Measurements from ENCODE around the gene SPACDR. TPM values are rescaled to one million over a fixed set of nuclear protein-coding genes. Genes with fewer than 3 reads are reported as not detected.
"Not testable (repeated sequence)": the region's sequence is repeated elsewhere in the genome, so short reads cannot be mapped to it uniquely, and the experiment has no call there.

Gene SPACDR
- polyA plus RNA-seq (2012; ENCODE audit: insufficient read depth, insufficient read length) = not detected

GRCh38 chr7:100464210-100464660, at the start of gene SPACDR:
TSS of gene SPACDR (minus strand) at chr7:100464260. CDS start at chr7:100464025, 235 bp downstream.
- H3K4me3 ChIP-seq (ENCODE audit: low read length) = no peak within 1 kb of the TSS
- no peak for DNase-seq (ENCODE audit: low read depth, low spot score)

GRCh38 chr7:100513212-100513810, 49.3 kb upstream of the SPACDR start:
- DNase-seq (ENCODE audit: low read depth, low spot score) = no peak
- no peak overlapping the region for H3K4me3 ChIP-seq (ENCODE audit: low read length)

- no peak for DNase-seq (ENCODE audit: low read depth, low spot score)
- H3K4me3 ChIP-seq (ENCODE audit: low read length) = no peak overlapping the region
Measured at GRCh38 chr7:100510437-100511239, 46.6 kb upstream of the SPACDR start.

GRCh38 chr7:100509231-100509630, 45.2 kb upstream of the SPACDR start:
- no peak overlapping the region for H3K4me3 ChIP-seq (ENCODE audit: low read length)
- DNase-seq (ENCODE audit: low read depth, low spot score) = no peak

- no peak overlapping the region for H3K4me3 ChIP-seq (ENCODE audit: low read length)
- DNase-seq (ENCODE audit: low read depth, low spot score) = peak; percentile 6
Measured at GRCh38 chr7:100506356-100506923, 42.4 kb upstream of the SPACDR start.

- no peak overlapping the region for H3K4me3 ChIP-seq (ENCODE audit: low read length)
- DNase-seq (ENCODE audit: low read depth, low spot score) = no peak
Measured at GRCh38 chr7:100504887-100505611, 41.0 kb upstream of the SPACDR start.

GRCh38 chr7:100504031-100504430, 40.0 kb upstream of the SPACDR start:
- not testable (repeated sequence) for DNase-seq (ENCODE audit: low read depth, low spot score); H3K4me3 ChIP-seq (ENCODE audit: low read length)

- not testable (repeated sequence) for H3K4me3 ChIP-seq (ENCODE audit: low read length); DNase-seq (ENCODE audit: low read depth, low spot score)
Measured at GRCh38 chr7:100500743-100501142, 36.7 kb upstream of the SPACDR start.

GRCh38 chr7:100496509-100496908, 32.4 kb upstream of the SPACDR start:
- no peak for DNase-seq (ENCODE audit: low read depth, low spot score)
- no peak overlapping the region for H3K4me3 ChIP-seq (ENCODE audit: low read length)

- DNase-seq (ENCODE audit: low read depth, low spot score) = no peak
- no peak overlapping the region for H3K4me3 ChIP-seq (ENCODE audit: low read length)
Measured at GRCh38 chr7:100493476-100494264, 29.6 kb upstream of the SPACDR start.

GRCh38 chr7:100492738-100493475, 28.8 kb upstream of the SPACDR start:
- DNase-seq (ENCODE audit: low read depth, low spot score) = no peak
- no peak overlapping the region for H3K4me3 ChIP-seq (ENCODE audit: low read length)

- H3K4me3 ChIP-seq (ENCODE audit: low read length) = no peak overlapping the region
Measured at GRCh38 chr7:100491192-100491578, 27.1 kb upstream of the SPACDR start.

GRCh38 chr7:100490483-100491191, 26.6 kb upstream of the SPACDR start:
- no peak for DNase-seq (ENCODE audit: low read depth, low spot score)
- H3K4me3 ChIP-seq (ENCODE audit: low read length) = no peak overlapping the region

More at GRCh38 chr7:100491192-100491578, 27.1 kb upstream of the SPACDR start:
- DNase-seq (ENCODE audit: low read depth, low spot score) = no peak

- peak; percentile 94 for DNase-seq (ENCODE audit: low read depth, low spot score)
- no peak overlapping the region for H3K4me3 ChIP-seq (ENCODE audit: low read length)
Measured at GRCh38 chr7:100489824-100490223, 25.8 kb upstream of the SPACDR start.

- no peak overlapping the region for H3K4me3 ChIP-seq (ENCODE audit: low read length)
- no peak for DNase-seq (ENCODE audit: low read depth, low spot score)
Measured at GRCh38 chr7:100489121-100489520, 25.1 kb upstream of the SPACDR start.

- no peak overlapping the region for H3K4me3 ChIP-seq (ENCODE audit: low read length)
- no peak for DNase-seq (ENCODE audit: low read depth, low spot score)
Measured at GRCh38 chr7:100488333-100489095, 24.5 kb upstream of the SPACDR start.
